Eye (tissue), 1 donor: ENCODE results near the gene MTARC1.
A peak's percentile ranks its signal among the peaks of the same experiment; 100 is the strongest.

Experiments used
- DNase-seq: peaks from one replicate; pipeline ENCODE4 v3.0.0-alpha.2; 2015

Gene MTARC1

DNA sequence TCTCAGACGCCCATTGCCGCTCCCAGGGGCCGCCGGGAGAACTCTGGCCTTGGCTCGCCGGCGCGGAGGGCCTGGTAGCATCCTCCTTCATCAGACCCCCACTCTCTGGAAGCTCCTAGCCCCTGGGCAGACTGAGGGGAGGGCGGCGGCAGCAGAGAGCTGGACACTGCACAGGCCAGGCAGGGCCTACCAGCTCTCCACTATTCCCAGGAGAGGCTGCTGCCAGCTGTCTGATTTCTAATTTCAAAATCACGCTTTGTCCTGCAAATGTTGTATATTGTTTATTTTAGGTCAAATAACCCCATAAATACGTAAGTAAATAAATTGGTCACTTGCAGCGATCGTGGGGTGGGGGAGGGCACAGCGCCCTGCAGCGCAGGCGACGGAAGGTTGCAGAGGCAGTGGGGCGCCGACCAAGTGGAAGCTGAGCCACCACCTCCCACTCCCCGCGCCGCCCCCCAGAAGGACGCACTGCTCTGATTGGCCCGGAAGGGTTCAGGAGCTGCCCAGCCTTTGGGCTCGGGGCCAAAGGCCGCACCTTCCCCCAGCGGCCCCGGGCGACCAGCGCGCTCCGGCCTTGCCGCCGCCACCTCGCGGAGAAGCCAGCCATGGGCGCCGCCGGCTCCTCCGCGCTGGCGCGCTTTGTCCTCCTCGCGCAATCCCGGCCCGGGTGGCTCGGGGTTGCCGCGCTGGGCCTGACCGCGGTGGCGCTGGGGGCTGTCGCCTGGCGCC lies at the start of gene MTARC1:
Gene MTARC1, plus strand, starts transcription at position 577 of the 732 bp plus-strand sequence. Its CDS starts 32 bp downstream, at position 609.
- DNase-seq = peak; percentile 92

DNA sequence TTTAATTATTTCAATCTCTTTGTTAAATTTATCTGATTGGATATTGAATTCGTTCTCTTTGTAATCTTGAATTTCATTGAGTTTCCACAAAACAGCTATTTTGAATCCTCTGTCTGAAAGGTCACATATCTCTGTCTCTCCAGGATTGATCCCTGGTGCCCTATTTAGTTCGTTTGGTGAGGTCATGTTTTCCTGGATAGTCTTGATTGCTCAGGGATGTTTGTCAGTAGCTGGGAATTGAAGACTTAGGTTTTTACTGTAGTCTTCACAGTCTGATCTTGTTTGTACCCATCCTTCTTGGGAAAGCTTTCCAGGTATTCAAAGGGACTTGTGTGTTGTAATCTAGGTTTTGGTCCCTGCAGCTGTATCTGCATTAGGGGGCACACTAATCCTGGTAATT lies 45.4 kb upstream of the MTARC1 start:
- no peak for DNase-seq

DNA sequence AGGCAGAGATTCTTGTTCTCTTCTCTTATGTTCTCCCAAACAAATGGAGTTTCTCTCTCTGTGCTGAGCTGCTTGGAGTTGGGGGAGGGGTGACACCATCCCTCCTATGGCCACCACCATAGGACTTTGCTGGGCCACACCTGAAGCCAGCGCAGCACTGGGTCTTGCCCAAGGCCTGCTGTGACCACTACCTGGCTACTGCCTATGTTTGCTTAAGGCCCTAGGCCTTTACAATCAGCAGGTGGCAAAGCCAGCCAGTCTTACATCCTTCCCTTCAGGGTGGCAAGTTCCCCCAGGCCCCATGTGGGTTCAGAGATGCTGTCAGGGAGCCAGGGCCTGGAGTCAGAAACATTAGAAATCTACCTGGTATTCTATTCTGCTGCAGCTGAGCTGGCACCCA lies 44.9 kb upstream of the MTARC1 start:
- no peak for DNase-seq

DNA sequence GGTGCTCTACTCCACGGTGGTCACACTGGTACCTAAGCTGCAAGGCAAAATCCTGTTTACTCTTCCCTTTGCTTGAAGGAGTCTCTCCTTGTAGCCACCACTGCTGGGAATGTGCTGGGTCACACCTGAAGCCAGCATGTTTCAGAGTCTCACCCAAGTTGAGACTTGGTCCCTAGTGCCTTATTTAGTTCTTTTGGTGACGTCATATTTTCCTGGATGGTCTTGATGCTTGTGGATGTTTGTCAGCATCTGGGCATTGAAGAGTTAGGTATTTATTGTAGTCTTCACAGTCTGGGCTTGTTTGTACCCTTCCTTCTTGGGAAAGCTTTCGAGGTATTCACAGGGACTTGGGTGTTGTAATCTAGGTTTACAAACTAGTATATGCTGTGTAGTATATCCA lies 44.2 kb upstream of the MTARC1 start:
- DNase-seq = no peak

DNA sequence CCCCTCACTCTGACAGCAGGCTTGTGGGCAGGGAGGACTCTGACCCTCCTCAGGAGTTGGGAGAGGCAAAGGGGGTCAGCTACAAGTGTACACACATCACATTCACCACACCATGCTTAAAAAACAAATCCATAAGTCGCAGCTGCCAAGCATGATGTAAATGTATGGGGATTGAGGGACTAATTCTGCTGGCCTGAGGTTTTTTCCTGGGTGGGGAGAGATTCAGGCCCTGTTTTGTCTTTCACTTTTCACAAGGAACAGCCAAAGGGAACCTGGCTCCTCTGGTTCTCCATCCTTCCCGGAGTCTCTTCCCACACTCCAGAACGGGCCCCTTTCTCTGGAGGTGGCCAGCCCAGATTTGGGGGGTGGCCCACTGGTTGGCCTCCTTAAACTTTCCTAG lies 39.9 kb upstream of the MTARC1 start:
- DNase-seq = peak; percentile 21

DNA sequence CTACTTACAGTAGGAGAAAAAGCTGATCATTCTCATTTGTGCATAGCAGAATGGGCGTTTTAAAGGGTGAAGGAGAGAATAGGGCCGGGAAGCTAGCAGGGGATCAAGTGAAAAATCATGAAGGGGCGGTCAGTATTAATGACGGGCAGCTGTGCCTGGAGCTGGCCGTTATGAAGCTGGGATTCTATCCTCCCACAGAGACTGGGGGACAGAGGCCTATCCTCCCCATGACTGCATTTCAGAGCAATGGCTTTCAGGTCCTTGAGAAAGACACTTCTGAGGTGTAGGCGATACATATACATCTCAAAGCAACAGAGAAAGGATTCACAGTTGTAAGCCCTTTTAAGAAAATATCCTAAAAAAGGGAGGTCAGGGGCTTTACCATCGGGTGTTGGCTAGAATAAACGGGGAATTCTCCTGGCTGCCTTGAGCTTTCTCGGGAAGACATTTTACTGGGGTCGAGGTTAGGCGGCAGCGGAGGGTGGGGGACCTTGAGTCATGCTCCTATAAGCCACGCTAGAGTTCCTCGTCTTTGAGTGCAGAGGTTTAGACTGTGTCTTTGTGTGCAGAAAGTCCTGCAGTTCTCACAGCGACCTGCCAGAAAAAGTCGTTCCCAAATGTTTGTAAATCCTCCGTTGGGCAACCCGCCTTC lies 39.1 kb upstream of the MTARC1 start:
- no peak for DNase-seq

DNA sequence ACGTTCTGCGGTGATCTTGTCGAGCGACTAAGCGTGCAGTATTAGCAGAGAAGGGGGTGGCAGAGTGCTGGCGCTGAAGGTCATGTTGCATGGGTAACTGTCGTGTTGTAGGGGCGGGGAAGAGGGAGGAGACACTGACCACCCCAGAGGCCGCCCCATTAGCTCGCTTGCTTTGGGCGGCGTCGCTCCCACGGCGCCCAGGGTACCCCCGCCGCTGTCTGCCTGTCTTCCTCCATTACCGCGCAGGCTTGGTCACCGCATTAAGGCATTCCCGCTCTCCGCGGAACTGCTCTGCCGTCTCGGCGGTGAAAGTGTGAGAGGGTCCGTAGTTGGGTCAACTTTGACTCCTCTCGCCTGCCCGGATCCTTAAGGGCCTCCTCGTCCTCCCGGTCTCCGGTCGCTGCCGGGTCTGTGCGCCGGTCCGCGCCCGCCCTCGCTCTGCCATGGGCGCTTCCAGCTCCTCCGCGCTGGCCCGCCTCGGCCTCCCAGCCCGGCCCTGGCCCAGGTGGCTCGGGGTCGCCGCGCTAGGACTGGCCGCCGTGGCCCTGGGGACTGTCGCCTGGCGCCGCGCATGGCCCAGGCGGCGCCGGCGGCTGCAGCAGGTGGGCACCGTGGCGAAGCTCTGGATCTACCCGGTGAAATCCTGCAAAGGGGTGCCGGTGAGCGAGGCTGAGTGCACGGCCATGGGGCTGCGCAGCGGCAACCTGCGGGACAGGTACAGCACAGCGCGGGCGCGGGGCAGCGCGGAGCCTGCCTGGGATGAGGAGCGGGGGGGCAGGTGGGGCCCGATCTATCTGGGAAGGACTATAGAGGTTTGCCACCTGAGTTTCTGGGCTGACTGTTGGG lies 38.4 kb upstream of the MTARC1 start, which contains the start of gene MTARC2:
Gene MTARC2, plus strand, starts transcription at position 234 of the 846 bp plus-strand sequence. Its CDS starts 210 bp downstream, at position 444.
- DNase-seq = peak; percentile 91

DNA sequence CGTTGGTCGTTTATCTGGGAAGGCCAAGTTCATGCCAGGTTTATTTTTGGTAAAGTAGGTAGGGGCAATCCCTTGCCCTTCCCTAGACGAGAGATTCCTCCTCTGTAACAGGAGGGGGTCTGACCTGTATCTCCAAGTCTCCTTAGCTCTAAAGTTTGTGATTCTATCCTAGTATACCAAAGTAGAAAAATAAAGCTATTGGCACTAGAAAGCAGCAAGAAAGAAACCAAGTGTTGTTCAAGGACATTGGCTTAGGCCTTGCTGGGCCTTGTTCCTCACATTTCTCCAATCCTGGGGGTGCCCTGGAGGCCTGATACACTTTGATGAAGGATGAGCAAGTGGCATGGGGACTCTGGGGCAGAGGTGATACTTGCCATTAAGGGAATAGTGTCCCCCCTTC lies 37.8 kb upstream of the MTARC1 start:
- no peak for DNase-seq

DNA sequence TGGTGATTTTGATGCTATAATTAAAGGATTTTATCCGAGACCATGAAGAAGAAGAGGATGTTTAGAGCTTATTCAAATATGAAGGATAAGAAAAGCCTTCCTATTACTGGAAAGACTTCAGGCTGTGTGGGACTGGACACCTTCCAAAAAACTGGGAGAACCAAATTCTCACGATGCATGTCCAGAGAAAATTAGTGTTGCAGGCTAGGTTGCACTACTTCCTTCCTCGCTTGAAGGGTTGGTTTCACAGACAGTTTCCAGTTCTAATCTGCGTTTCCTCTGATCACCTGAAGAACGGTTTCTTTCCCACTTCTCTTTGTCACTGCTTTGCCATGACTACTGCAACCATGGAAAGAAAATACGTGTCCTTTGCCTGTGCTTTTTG lies 36.6 kb upstream of the MTARC1 start:
- DNase-seq = no peak

DNA sequence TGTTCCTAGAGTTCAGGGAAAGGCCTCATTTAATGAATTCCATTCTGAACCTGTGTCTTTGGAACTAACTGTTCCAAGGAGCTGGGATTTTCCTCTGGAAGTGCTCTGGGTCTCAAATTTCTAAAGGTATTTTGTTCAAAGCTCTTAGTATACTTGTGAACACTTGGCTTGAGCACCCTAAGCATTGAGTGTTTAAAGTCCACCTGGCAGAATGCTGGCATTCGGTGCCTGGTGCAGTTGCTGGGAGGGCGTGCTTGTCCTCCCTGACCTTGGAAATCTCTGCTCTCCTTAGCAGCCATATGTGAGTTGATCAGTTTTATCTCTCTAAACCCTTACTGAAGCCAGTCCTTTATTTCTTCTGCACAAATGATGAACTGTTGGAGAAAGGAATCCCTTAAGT lies 35.6 kb upstream of the MTARC1 start:
- no peak for DNase-seq

DNA sequence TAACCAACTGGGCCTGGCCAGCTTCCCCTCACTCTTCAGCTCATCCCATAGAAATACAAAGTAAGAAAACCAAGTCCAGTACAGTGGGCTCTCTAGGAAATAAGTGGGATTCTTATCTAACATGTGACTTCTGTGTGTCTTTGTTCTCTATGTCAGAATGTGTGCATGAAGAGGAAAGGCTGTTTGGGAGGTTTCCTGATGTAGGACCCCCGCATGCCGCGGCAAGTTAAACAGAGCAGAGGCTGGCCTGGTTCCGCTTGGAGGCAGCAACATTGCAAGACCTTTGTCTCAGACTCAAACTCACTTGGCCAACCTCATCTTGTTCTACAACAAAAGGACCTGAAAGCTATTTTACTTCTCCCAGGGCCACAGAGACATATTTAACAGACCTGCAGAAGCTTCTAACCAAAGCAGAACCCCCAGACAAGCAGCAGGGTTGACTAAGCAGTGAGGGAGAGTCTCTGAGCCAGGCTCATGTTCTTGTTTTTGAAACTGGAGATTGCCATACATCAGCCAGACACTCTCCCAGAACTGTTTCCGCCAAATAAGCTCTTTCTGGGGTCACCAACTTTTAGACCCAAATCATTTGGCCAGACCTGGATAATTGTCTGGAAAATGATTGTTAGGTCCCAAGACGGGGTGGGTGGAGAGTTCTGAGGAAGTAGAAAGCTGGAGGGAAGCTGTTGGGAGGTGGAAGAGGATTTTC lies 32.3 kb upstream of the MTARC1 start:
- DNase-seq = no peak

DNA sequence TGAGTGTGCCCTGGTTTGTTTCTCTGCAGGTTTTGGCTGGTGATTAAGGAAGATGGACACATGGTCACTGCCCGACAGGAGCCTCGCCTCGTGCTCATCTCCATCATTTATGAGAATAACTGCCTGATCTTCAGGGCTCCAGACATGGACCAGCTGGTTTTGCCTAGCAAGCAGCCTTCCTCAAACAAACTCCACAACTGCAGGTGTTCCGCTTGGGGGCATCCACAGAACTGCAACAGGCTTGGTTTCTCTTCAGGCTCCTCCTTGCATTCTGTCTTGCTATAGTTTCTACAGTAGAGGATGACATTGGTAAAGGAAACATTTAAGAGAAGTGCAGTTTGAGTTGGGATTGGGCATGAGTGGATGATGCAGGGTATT lies 31.8 kb upstream of the MTARC1 start:
- no peak for DNase-seq

DNA sequence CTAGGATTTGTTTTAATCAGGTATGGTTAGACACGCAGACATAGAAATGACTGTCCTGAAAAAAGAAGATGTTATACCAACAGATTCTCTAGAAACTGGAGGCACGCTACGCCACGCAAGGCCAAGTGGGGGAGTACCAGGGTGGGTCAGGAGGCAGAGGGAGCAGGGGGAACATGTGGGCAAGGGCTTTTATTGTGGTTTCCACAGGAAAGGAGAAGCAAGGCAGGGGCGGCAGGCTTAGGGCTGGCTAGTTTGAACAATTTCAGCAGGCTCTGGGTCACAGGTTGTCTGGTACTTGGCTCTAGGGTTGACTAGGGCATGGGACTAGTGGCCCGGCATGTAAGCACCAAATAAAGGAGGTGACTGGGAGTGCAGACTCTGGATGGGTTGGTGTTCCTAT lies 31.4 kb upstream of the MTARC1 start:
- no peak for DNase-seq

DNA sequence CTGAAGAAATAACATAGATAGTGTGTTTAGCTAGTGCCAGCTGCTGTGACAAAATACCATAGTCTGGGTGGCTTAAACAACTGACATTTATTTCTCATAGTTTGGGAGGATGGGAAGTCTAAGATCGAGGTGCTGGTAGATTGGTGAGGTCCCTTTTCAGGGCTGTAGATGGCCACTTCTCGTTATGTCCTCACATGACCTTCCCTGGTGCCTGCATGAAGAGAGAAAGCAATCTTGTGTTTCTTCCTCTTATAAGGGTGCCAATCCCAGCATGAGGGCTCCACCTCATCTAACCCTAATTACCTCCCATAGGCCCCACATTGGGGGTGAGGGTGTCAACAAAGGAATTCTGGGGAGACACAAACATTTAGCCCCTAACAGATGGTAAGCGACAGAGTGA lies 29.3 kb upstream of the MTARC1 start:
- no peak for DNase-seq

DNA sequence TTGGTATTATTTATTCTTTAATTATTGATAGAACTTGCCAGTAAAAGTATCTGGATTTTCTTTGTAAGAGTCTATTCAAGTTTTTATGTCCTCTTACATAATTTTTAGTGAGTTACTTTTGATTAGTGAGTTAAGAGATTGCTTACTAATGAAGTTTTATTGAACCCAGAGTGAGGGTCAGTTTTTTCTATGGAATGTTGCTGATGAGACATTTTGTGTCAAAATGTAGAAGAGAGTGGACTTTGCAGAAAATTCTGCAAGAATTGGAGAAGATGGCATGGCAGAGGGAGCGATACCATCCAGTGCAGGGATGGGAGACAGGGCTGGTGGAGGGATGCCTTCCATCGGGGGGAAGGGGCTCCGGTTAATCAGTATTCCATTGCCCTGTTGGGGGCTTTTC lies 27.6 kb upstream of the MTARC1 start:
- DNase-seq = no peak

DNA sequence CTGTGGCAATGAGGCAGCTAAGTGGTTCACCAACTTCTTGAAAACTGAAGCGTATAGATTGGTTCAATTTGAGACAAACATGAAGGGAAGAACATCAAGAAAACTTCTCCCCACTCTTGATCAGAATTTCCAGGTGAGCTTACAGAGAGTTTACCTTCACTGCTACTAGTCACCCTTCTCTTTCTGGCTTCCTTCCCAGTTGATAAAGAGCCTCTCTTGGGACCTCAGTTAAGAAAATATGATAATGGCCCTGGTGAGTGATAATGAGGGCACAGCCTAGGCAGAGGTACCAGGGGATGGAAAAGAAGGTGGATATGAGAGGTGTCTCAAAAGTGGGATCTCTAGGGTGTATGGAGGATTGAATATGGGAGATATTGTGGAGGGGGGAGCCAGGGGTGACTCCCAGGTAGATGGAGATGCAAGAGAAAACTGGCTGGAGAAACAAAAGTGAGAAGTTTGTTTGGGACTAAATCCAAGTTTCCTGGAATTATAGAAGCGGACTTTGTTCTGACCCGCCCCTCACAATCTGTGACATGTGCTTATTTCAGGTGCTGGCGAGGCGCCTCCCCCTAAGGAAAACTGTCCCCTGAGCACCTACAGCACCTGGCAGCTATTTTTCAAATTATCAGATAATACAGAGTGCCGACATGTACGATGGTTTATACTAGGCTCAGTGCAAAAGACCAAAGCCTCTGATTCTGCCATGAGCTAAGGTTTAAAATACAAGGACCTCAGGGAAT lies 24.9 kb upstream of the MTARC1 start:
- no peak for DNase-seq

DNA sequence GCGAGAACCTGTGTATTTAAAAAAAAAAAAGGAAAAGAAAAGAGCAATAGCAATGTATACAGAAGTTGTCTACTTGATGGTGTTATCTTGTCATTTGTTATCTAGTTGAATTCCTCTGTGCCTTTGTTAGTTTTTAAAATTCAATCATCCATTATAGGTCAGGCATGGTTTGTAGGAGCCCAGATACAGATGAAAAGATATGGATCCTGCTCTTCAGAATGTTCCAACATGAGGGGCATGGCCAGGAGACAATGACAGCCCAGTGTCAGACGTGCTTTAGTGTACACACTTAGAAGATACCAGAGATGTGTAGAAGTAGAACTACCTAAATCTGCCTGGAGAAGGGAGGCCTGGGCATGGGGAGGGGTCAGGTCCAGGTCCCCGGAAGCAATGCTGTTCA lies 22.0 kb upstream of the MTARC1 start:
- no peak for DNase-seq

DNA sequence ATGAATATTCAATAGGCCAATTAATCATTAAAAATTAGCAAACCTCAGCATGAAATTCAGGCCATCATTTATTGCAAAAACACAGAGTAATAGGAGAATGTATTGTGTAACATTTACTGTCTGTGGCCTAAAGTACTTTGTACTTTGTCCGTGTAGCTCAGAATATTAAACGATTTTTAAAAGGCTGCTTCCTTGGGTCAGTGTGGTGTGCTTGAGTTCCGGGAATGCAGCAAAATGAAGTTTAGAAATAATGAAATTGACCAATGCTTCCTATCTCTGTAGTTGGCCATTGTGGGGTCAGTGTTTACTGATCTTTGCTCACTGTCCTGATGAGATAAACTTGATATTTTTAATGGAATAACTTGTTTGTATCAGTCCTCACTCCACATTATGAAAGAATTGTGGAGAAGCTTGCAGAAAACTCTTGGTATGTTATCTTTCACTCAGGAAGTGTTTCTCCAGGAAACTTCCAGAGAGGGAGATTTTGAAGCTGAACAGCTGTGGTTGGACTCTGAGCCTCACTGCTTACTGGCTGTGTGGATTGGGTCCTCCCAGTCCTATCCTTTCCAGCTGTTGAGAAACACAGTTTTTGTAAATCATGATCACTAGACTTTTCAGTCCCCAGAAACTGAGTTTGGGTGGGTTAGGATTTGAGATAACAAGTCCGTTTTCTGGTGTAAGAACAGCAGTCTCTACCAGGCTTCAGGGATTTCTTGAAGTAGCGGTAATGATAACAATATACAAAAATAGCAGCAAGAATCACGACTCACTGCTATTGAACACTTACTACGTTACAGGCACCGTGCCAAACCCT lies 19.2 kb upstream of the MTARC1 start:
- DNase-seq = no peak

DNA sequence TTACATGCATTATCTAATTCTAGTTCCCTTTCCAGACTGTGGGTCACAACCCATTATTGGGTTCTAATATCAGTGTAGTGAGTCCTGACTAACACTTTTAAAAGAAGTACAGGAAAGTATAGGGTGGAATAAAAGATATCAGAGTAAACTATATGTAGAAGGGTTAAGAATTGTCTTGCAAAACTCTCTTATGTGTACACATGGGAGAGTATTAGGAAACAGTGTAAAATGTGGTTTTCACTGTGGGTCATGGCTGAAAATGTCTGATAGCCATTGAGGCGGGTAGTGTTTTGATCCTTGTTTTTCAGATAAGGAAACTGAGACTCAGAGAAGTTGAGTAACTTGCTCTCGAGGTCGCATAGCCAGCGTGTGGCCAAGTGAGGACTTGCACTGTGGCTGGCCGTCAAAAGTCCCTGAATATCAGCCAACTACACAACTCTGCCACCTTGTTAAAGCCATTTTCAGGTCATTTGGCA lies 18.5 kb upstream of the MTARC1 start:
- DNase-seq = no peak

DNA sequence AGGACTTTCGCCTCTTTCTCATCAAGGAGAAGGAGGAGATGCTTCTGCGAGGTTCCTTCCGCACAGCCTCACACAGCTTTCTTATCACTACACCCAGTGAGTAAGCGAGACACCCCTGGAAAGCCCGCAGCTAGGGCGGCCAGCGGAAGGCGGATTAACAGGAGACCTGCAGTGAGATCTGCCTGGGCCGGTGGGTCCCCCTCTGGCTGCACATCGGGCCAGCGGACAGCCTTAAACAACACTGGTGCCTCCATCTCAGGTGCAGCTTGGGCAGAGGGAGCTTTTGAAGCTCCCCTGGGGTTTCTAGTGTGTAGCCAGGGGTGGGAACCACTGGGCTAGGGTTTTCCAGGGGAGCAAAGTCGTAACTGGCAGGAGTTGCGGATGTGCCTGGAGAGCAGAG lies 17.5 kb upstream of the MTARC1 start:
- no peak for DNase-seq

DNA sequence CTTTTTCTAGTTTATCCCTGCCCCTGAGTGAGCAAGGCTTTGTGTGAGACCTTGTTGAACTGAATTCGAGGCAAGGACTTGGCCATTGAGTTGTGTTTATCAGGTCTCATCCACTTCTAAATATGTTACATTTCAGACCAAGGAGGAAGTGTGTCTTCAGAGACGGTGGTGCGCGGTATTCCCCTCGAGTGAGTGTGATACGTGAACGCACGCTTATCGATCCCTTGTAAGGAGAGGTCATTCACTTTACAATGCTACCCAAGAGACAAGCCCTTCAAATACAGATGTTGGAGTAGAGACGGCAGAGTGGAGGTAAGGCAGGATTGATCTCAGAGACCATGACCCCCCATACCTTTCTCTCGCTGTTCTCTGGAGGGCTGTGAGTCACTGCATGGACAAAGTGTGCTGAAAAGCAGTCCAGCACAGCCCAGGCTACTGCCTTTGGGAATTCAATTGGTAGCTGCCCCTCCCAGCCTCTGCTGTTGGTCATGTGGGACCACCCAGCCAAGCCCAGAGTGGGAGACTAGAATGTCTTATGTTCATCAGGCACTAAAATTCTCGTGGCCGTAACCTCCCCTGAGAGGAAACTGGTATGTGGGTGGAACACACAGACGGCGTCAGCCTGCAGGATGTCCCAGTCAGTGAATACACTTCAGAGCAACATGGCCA lies 16.3 kb upstream of the MTARC1 start:
- no peak for DNase-seq
